OCI-LY7 (cell line): ENCODE measurements around the gene NPM3. TPM values are rescaled to one million over a fixed set of nuclear protein-coding genes. Genes with fewer than 3 reads are reported as not detected.
A peak's percentile ranks its signal among the peaks of the same experiment; 100 is the strongest.

Experiments
- BruUV-seq: library from RNA; stranded (reverse); fragments of 400-500 nt; replicated peaks from 2 replicates; lab custom pipeline; 2021; lab: Mats Ljungman, UMichigan
- CTCF ChIA-PET: fragments of 300-600 bp; sonication (Branson Sonifier 250); formaldehyde crosslinking; loops from one replicate; lab custom pipeline; 2022; ENCODE audit warnings: antibody characterized with exemption; ENCODE audit not compliant: unreplicated experiment; lab: Charles Lee
- POLR2A ChIA-PET: fragments of 300-600 bp; sonication (Branson Sonifier 250); formaldehyde crosslinking; loops from one replicate; lab custom pipeline; 2022; ENCODE audit warnings: antibody characterized with exemption; lab: Charles Lee
- DNase-seq: peaks from one replicate; pipeline ENCODE4 v3.0.0-alpha.2; 2015; ENCODE audit warnings: low spot score
- H2AFZ ChIP-seq: fragments of 200-600 bp; sonication (generic), shearing (Covaris generic); 2 replicates; pipeline ENCODE4 v1.6.1; 2014; ENCODE audit warnings: mild to moderate bottlenecking, antibody characterized with exemption, low read length, moderate library complexity
- H3K27ac ChIP-seq: fragments of 200-600 bp; sonication (generic); 2 replicates; pipeline ENCODE4 v1.5.1; 2014; ENCODE audit warnings: mixed run types, low read depth, mild to moderate bottlenecking, moderate library complexity, low read length, inconsistent platforms; ENCODE audit not compliant: poor library complexity, severe bottlenecking
- H3K36me3 ChIP-seq: fragments of 200-600 bp; sonication (generic); 2 replicates; pipeline ENCODE4 v1.6.1; 2014; ENCODE audit warnings: mild to moderate bottlenecking, antibody characterized with exemption, low read length, moderate library complexity, mixed read lengths; ENCODE audit not compliant: insufficient read depth
- H3K4me1 ChIP-seq: fragments of 200-600 bp; sonication (generic); 2 replicates; pipeline ENCODE4 v1.5.1; 2014; ENCODE audit warnings: mild to moderate bottlenecking, low read length; ENCODE audit not compliant: insufficient read depth, poor library complexity, severe bottlenecking
- H3K4me2 ChIP-seq: fragments of 200-600 bp; sonication (generic); 2 replicates; pipeline ENCODE4 v1.6.1; 2014; ENCODE audit warnings: mild to moderate bottlenecking, low read length
- H3K4me3 ChIP-seq: fragments of 200-600 bp; sonication (generic); 2 replicates; pipeline ENCODE4 v1.5.1; 2014; ENCODE audit warnings: mild to moderate bottlenecking, low read depth, low read length; ENCODE audit not compliant: poor library complexity, severe bottlenecking
- H3K79me2 ChIP-seq: fragments of 200-600 bp; sonication (generic); 2 replicates; pipeline ENCODE4 v1.6.1; 2016; ENCODE audit warnings: low read depth, mild to moderate bottlenecking, low read length, moderate library complexity, mixed read lengths; ENCODE audit not compliant: insufficient read depth
- H3K9me2 ChIP-seq: fragments of 200-600 bp; sonication (generic); 2 replicates; pipeline ENCODE4 v1.6.1; 2016; ENCODE audit warnings: mild to moderate bottlenecking, low read length, mixed read lengths; ENCODE audit not compliant: insufficient read depth
- H3K9me3 ChIP-seq: fragments of 200-600 bp; sonication (generic); 2 replicates; pipeline ENCODE4 v1.6.1; 2014; ENCODE audit warnings: mild to moderate bottlenecking, mixed run types, low read length, mixed read lengths
- H4K20me1 ChIP-seq: fragments of 200-600 bp; sonication (generic); 2 replicates; pipeline ENCODE4 v1.6.1; 2014; ENCODE audit warnings: mild to moderate bottlenecking, antibody characterized with exemption, low read length, moderate library complexity, mixed read lengths; ENCODE audit not compliant: insufficient read depth
- CTCF ChIP-seq: fragments of 200-600 bp; sonication (generic); conservative IDR thresholded peaks from 2 replicates; pipeline ENCODE4 v1.5.1; 2014; ENCODE audit warnings: mild to moderate bottlenecking, antibody characterized with exemption, low read length, moderate library complexity, mixed read lengths
- EZH2phosphoT487 ChIP-seq: fragments of 200-600 bp; sonication (generic); IDR thresholded peaks from 2 replicates; pipeline ENCODE4 v1.6.1; 2018; ENCODE audit warnings: low read depth, borderline replicate concordance, mild to moderate bottlenecking, mixed run types, antibody characterized with exemption, low read length, moderate library complexity, mixed read lengths
- intact Hi-C: fragments of 100-400 bp; cut with micrococcal nuclease; formaldehyde crosslinking; loops from one replicate; pipeline ENCODE4 v1.10.0; 2022; ENCODE audit not compliant: unreplicated experiment
- total RNA-seq, 2 experiments: library from RNA; depleted of rRNA in 1 of 2; stranded (reverse); fragments of >200 nt in 1 of 2; shearing (Covaris generic) in 1 of 2; gene quantifications; 2 replicates each; pipeline ENCODE4 v1.2.3, GENCODE V29; 2014 to 2022

NPM3 gene
- total RNA-seq, 2 experiments from 2014 or later = 111 to 115 TPM

- ChIA-PET CTCF (no interaction called here), POLR2A (interaction anchor here (0.9 to 2.1 kb wide), 3 partner anchors 10 to 15 kb away, joined by 4 to 10 read pairs (median 5); partner anchors contain the start of gene OGA)
- peak; percentile 90 for DNase-seq
- Histone ChIP-seq H3K79me2 (no peaks in the 10 kb centered on the region), H3K9me2 (no peaks in the 10 kb centered on the region), H3K36me3 (no peaks in the 10 kb centered on the region), H2AFZ (peak overlapping the region; percentile 68; the same call in 1 of the 2 replicates), H3K9me3 (no peaks in the 10 kb centered on the region), H4K20me1 (no peaks in the 10 kb centered on the region), H3K4me3 (peak overlapping the region; percentile 65), H3K4me2 (peak overlapping the region; percentile 74), H3K27ac (peak overlapping the region; percentile 87), H3K4me1 (peaks cover 37% of the 10 kb centered on the region)
- intact Hi-C loops = loop anchor here (1.0 to 5.0 kb wide), 2 partner anchors 11 to 813 kb away; partner anchors contain the start of genes OGA and TRIM8
- no TSS peak for BruUV-seq
- no peak for TF ChIP-seq CTCF
- TF ChIP-seq EZH2phosphoT487 = no peak
Measured at GRCh38 chr10:101829561-101830315, 46.5 kb upstream of the NPM3 start.

- CTCF ChIA-PET = interaction anchor here (0.6 kb wide), 2 partner anchors 10 to 768 kb away, joined by 5 to 7 read pairs; no protein-coding TSS in a partner anchor
Measured at GRCh38 chr10:101828766-101829551, 45.7 kb upstream of the NPM3 start.

More at GRCh38 chr10:101828766-101829551, 45.7 kb upstream of the NPM3 start:
- Histone ChIP-seq H3K4me1 (peaks cover 32% of the 10 kb centered on the region), H3K9me2 (no peaks in the 10 kb centered on the region), H3K27ac (no peak overlapping the region), H3K4me2 (peak overlapping the region; percentile 66), H4K20me1 (no peaks in the 10 kb centered on the region), H3K4me3 (peak overlapping the region; percentile 49), H2AFZ (no peak overlapping the region), H3K9me3 (no peaks in the 10 kb centered on the region), H3K79me2 (no peaks in the 10 kb centered on the region), H3K36me3 (no peaks in the 10 kb centered on the region)
- DNase-seq = no peak
- intact Hi-C loops = loop anchor here (1.0 kb wide), 1 partner anchor 11 kb away; the partner anchor contains the start of gene OGA
- POLR2A ChIA-PET = interaction anchor here (0.9 to 2.1 kb wide), 3 partner anchors 9 to 14 kb away, joined by 4 to 10 read pairs (median 5); partner anchors contain the start of gene OGA
- BruUV-seq = no TSS peak
- no peak for TF ChIP-seq EZH2phosphoT487
- TF ChIP-seq CTCF = no peak
